K562 (cell line): ENCODE results near the gene KAZALD1. TPM values are rescaled to one million over a fixed set of nuclear protein-coding genes. Genes with fewer than 3 reads are reported as not detected.

Experiments
- ADNP ChIP-seq: fragments of 200-800 bp; sonication (Bioruptor generic); IDR thresholded peaks from 2 replicates; pipeline ENCODE4 v1.6.1; 2016; ENCODE audit warnings: missing genetic modification characterization, missing compliant biosample characterization
- ARID3B ChIP-seq: fragments of 250-450 bp; sonication (Bioruptor Pico); IDR thresholded peaks from 2 replicates; pipeline ENCODE4 v1.4.0; 2020; ENCODE audit warnings: borderline replicate concordance
- ATF1 ChIP-seq, 2 experiments: fragments of 450-650 bp in 1 of 2; IDR thresholded peaks; 2 replicates each; pipeline ENCODE4 v1.6.1; 2016; ENCODE audit warnings: missing compliant biosample characterization in 1 of 2, missing genetic modification characterization in 1 of 2
- CCAR2 ChIP-seq: fragments of 200-400 bp; formaldehyde crosslinking; IDR thresholded peaks from 2 replicates; pipeline ENCODE4 v1.6.1; 2017; ENCODE audit warnings: mild to moderate bottlenecking, low read depth, low read length
- ETS1 ChIP-seq: conservative IDR thresholded peaks from 2 replicates; pipeline ENCODE4 v1.6.1; 2011; ENCODE audit warnings: low read depth, mild to moderate bottlenecking, low read length; ENCODE audit not compliant: control insufficient read depth
- GATAD2A ChIP-seq: fragments of 450-650 bp; IDR thresholded peaks from 2 replicates; pipeline ENCODE4 v1.6.1; 2017
- GMEB1 ChIP-seq: fragments of 250-450 bp; sonication (Bioruptor Pico); IDR thresholded peaks from 2 replicates; pipeline ENCODE4 v1.4.0; 2020; ENCODE audit warnings: mild to moderate bottlenecking
- HNRNPLL ChIP-seq: fragments of 200-400 bp; formaldehyde crosslinking; IDR thresholded peaks from 2 replicates; pipeline ENCODE4 v1.6.1; 2017; ENCODE audit warnings: low read length, low read depth, mild to moderate bottlenecking; ENCODE audit not compliant: poor library complexity, severe bottlenecking
- LARP7 ChIP-seq: fragments of 450-650 bp; IDR thresholded peaks from 2 replicates; pipeline ENCODE4 v1.6.1; 2016
- LEF1 ChIP-seq: fragments of 450-650 bp; IDR thresholded peaks from 2 replicates; pipeline ENCODE4 v1.6.1; 2016; ENCODE audit warnings: mild to moderate bottlenecking
- NCOA6 ChIP-seq: fragments of 450-650 bp; IDR thresholded peaks from 2 replicates; pipeline ENCODE4 v1.6.1; 2017; ENCODE audit warnings: mild to moderate bottlenecking
- NCOR1 ChIP-seq: fragments of 450-650 bp; IDR thresholded peaks from 2 replicates; pipeline ENCODE4 v1.6.1; 2016; ENCODE audit warnings: mild to moderate bottlenecking, moderate library complexity
- OTX1 ChIP-seq: fragments of 450-650 bp; formaldehyde crosslinking; IDR thresholded peaks from 2 replicates; pipeline ENCODE4 v1.4.0; 2022; ENCODE audit warnings: mild to moderate bottlenecking
- POLR2A ChIP-seq: fragments of 450-650 bp; conservative IDR thresholded peaks from 2 replicates; pipeline ENCODE4 v1.6.1; 2016
- RNF219 ChIP-seq: fragments of 250-450 bp; sonication (Bioruptor Pico); IDR thresholded peaks from 2 replicates; pipeline ENCODE4 v1.5.0; 2022; ENCODE audit warnings: mild to moderate bottlenecking
- SAFB ChIP-seq: fragments of 200-400 bp; formaldehyde crosslinking; IDR thresholded peaks from 2 replicates; pipeline ENCODE4 v1.6.1; 2017; ENCODE audit warnings: low read depth, low read length, borderline replicate concordance
- SRF ChIP-seq, 2 experiments: fragments of 250-450, 450-650 bp in 1 of 2; sonication (Bioruptor Pico) in 1 of 2; sonication (generic) in 1 of 2; formaldehyde crosslinking; IDR thresholded peaks; 2 replicates each; pipeline versions ENCODE4 v1.5.0 to v1.5.1; 2020 to 2022; ENCODE audit warnings: mild to moderate bottlenecking in 1 of 2, missing genetic modification reagents in 1 of 2
- TFAM ChIP-seq: fragments of 250-450 bp; sonication (Bioruptor Pico); conservative IDR thresholded peaks from 2 replicates; pipeline ENCODE4 v1.5.0; 2021; ENCODE audit warnings: mild to moderate bottlenecking, moderate library complexity
- ZBTB2 ChIP-seq: fragments of 450-650 bp; IDR thresholded peaks from 2 replicates; pipeline ENCODE4 v1.6.1; 2016; ENCODE audit warnings: antibody characterized with exemption
- ZNF134 ChIP-seq: fragments of 250-450 bp; sonication (Bioruptor Pico); conservative IDR thresholded peaks from 2 replicates; pipeline ENCODE4 v1.4.0; 2020
- ZNF23 ChIP-seq: fragments of 250-450 bp; sonication (Bioruptor Pico); IDR thresholded peaks from 2 replicates; pipeline ENCODE4 v1.4.0; 2020; ENCODE audit warnings: mild to moderate bottlenecking
- ZNF76 ChIP-seq: fragments of 250-450 bp; sonication (Bioruptor Pico); IDR thresholded peaks from 2 replicates; pipeline ENCODE4 v1.4.0; 2020; ENCODE audit warnings: mild to moderate bottlenecking, moderate library complexity, borderline replicate concordance
- polyA plus RNA-seq, 8 experiments: library from polyadenylated mRNA; depleted of rRNA in 4 of 8; stranded (reverse) in 5 of 8; unstranded in 3 of 8; fragments of >200 nt; fragmentation: Nextera tagmentation in 2 of 8; fragmentation: Illumina TruSeq in 1 of 8; extraction: Ambion mirVana in 2 of 8; extraction: Trizol in 1 of 8; gene quantifications; 2 replicates each; pipeline versions ENCODE4 v1.2.1 to v1.2.3, GENCODE V29; 2011 to 2014; ENCODE audit warnings: inconsistent platforms in 1 of 8, missing spikeins in 1 of 8
- total RNA-seq, 7 experiments: library from RNA; depleted of rRNA in 6 of 7; stranded (reverse); fragments of >200 nt in 6 of 7; fragmentation: Illumina TruSeq in 2 of 7; extraction: Trizol in 2 of 7; gene quantifications; 2 replicates each; pipeline versions ENCODE4 v1.2.1 to v1.2.3, GENCODE V29; 2011 to 2021; ENCODE audit warnings: low replicate concordance in 1 of 7

The KAZALD1 gene
- total and polyA plus RNA-seq, 9 of the 15 experiments (the other 6 are each of a cell fraction or from before 2014, with no cell fraction given): 0.15 to 10.0 (median 4.9) TPM

- no peak for TF ChIP-seq ZNF76
- TF ChIP-seq LEF1: peak; percentile 55
- no peak for TF ChIP-seq ETS1
- no peak for TF ChIP-seq GMEB1 (CRISPR knock-in tag)
- TF ChIP-seq ADNP: no peak
- TF ChIP-seq ARID3B: no peak
- TF ChIP-seq SAFB: no peak
- no peak for TF ChIP-seq ZNF23 (CRISPR knock-in tag)
- no peak for TF ChIP-seq ZNF134
- TF ChIP-seq ATF1 (CRISPR knock-in tag; IDR thresholded peaks at IDR 0.05): no peak
- peak; percentile 16; the same call in 1 of the 2 replicates for TF ChIP-seq ATF1 (tag; IDR thresholded peaks at IDR 0.05)
- TF ChIP-seq TFAM: no peak
- TF ChIP-seq OTX1 (CRISPR knock-in tag): no peak
- no peak for TF ChIP-seq RNF219 (CRISPR knock-in tag)
- 0 out of 2 replicates have a peak, but pooled peaks have one; percentile 11 for TF ChIP-seq NCOA6
- no peak for TF ChIP-seq HNRNPLL
- peak; percentile 42 for TF ChIP-seq NCOR1
- no peak for TF ChIP-seq LARP7
- no peak for TF ChIP-seq GATAD2A
- TF ChIP-seq ZBTB2: 0 out of 2 replicates have a peak, but pooled peaks have one; percentile 27
- TF ChIP-seq SRF (CRISPR knock-in tag; IDR thresholded peaks at IDR 0.05): no peak; a peak in 1 of 4 replicates
- peak; percentile 68 for TF ChIP-seq POLR2A
- no peak for TF ChIP-seq CCAR2
Measured at GRCh38 chr10:101060951-101061623, 702 bp upstream of the KAZALD1 start (continued).
